ENCODE measurements around the gene PIEZO2.

PIEZO2 gene

GRCh38 chr18:10814336-10814735, 335.0 kb downstream of the PIEZO2 start:
- H3K4me3 ChIP-seq (ENCODE audit: low read length), result no peak overlapping the region
- DNase-seq (ENCODE audit: low read depth), result no peak
- no peak for TF ChIP-seq CTCF (conservative IDR thresholded peaks at IDR 0.05; ENCODE audit: low read length)

- DNase-seq (ENCODE audit: low read depth), result no peak
- TF ChIP-seq CTCF (conservative IDR thresholded peaks at IDR 0.05; ENCODE audit: low read length), result no peak
- H3K4me3 ChIP-seq (ENCODE audit: low read length), result no peak overlapping the region
Measured at GRCh38 chr18:10805587-10806118, 343.7 kb downstream of the PIEZO2 start.

GRCh38 chr18:10804126-10804525, 345.2 kb downstream of the PIEZO2 start:
- no peak for DNase-seq (ENCODE audit: low read depth)
- no peak for TF ChIP-seq CTCF (conservative IDR thresholded peaks at IDR 0.05; ENCODE audit: low read length)

GRCh38 chr18:10798727-10799550, 350.4 kb downstream of the PIEZO2 start:
- TF ChIP-seq CTCF (conservative IDR thresholded peaks at IDR 0.05; ENCODE audit: low read length), result no peak
- H3K4me3 ChIP-seq (ENCODE audit: low read length), result no peak overlapping the region
- DNase-seq (ENCODE audit: low read depth), result peak; percentile 1

More at GRCh38 chr18:10804126-10804525, 345.2 kb downstream of the PIEZO2 start:
- H3K4me3 ChIP-seq (ENCODE audit: low read length), result no peak overlapping the region

- H3K4me3 ChIP-seq (ENCODE audit: low read length), result no peak overlapping the region
- no peak for TF ChIP-seq CTCF (conservative IDR thresholded peaks at IDR 0.05; ENCODE audit: low read length)
- no peak for DNase-seq (ENCODE audit: low read depth)
Measured at GRCh38 chr18:10797896-10798295, 351.5 kb downstream of the PIEZO2 start.

- DNase-seq (ENCODE audit: low read depth), result no peak
- no peak overlapping the region for H3K4me3 ChIP-seq (ENCODE audit: low read length)
- no peak for TF ChIP-seq CTCF (conservative IDR thresholded peaks at IDR 0.05; ENCODE audit: low read length)
Measured at GRCh38 chr18:10794771-10795170, 354.6 kb downstream of the PIEZO2 start.

All from AG10803 (cell line).